Glutamatergic neuron (in vitro differentiated cells): ENCODE measurements around the gene TP53I11. TPM values are rescaled to one million over a fixed set of nuclear protein-coding genes. Genes with fewer than 3 reads are reported as not detected.

Experiments
- DNase-seq: peaks from one replicate; pipeline ENCODE4 v3.0.0; 2022
- H3K27ac Mint-ChIP-seq: one replicate; pipeline ENCODE4 v1.8.0; 2020; ENCODE audit warnings: mild to moderate bottlenecking, mixed read lengths, inconsistent platforms; ENCODE audit not compliant: unreplicated experiment
- H3K27me3 Mint-ChIP-seq: one replicate; pipeline ENCODE4 v1.8.0; 2020; ENCODE audit warnings: mild to moderate bottlenecking, moderate library complexity, mixed read lengths, inconsistent platforms; ENCODE audit not compliant: unreplicated experiment
- H3K36me3 Mint-ChIP-seq: one replicate; pipeline ENCODE4 v1.8.0; 2020; ENCODE audit warnings: mild to moderate bottlenecking, mixed read lengths, inconsistent platforms; ENCODE audit not compliant: unreplicated experiment
- H3K4me1 Mint-ChIP-seq: one replicate; pipeline ENCODE4 v1.8.0; 2020; ENCODE audit warnings: mild to moderate bottlenecking, low read depth, mixed read lengths, inconsistent platforms; ENCODE audit not compliant: unreplicated experiment
- H3K4me3 Mint-ChIP-seq: one replicate; pipeline ENCODE4 v1.8.0; 2020; ENCODE audit warnings: mild to moderate bottlenecking, mixed read lengths, inconsistent platforms; ENCODE audit not compliant: unreplicated experiment
- H3K9me3 Mint-ChIP-seq: one replicate; pipeline ENCODE4 v1.8.0; 2020; ENCODE audit warnings: mild to moderate bottlenecking, moderate library complexity, mixed read lengths, inconsistent platforms; ENCODE audit not compliant: unreplicated experiment
- CTCF ChIP-seq: fragments of 200-600 bp; sonication (generic); IDR thresholded peaks from one replicate; pipeline ENCODE4 v1.5.0; 2021; ENCODE audit not compliant: partially characterized antibody, unreplicated experiment
- total RNA-seq: library from RNA; stranded (reverse); fragmentation: NEBNext Ultra II Directional; extraction: Animal tissue kit (Norgen Biotek cat#: 25700); gene quantifications from one replicate; pipeline ENCODE4 v1.2.1, GENCODE V29; 2021; ENCODE audit not compliant: unreplicated experiment

Gene TP53I11
- total RNA-seq, 1 donor from 2014 or later = 420 TPM

DNA sequence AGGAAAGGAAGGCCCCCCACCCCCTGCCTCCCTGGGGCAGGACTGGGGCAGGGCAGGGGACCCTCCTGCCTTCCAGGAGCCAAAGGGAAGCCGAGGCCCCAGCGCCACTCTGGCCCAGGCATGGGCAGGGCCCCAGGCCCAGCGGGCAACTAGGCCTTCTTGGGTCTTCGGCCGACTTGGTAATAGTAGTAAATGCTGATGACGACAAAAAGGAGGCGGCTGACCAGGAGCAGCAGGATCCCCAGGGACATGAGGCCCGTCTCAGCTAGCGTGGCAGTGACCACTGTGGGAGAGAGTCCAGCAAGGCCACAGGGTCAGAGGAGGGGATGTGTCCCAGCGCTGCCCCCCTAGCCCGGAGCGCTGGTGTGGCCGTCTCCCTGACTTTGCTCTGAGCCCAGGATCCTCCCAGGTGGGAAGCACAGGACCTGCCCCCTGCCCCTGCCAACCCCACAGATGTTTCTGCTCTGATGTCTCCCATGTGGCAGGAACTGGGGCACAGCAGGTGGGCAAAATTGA, 15.9 kb downstream of the TP53I11 start:
- Mint-ChIP-seq H3K4me1 (peaks cover 48% of the 10 kb centered on the region), H3K27me3 (peaks cover 25% of the 10 kb centered on the region), H3K9me3 (peaks cover 31% of the 10 kb centered on the region), H3K4me3 (no peak overlapping the region), H3K36me3 (peaks cover 5% of the 10 kb centered on the region), H3K27ac (no peak overlapping the region)
- no peak for TF ChIP-seq CTCF
- DNase-seq = no peak

- Mint-ChIP-seq H3K27ac (peak overlapping the region; percentile 40), H3K4me1 (peaks cover 45% of the 10 kb centered on the region), H3K9me3 (peaks cover 33% of the 10 kb centered on the region), H3K36me3 (peaks cover 5% of the 10 kb centered on the region), H3K27me3 (peaks cover 25% of the 10 kb centered on the region), H3K4me3 (peak overlapping the region; percentile 26)
- no peak for TF ChIP-seq CTCF
- DNase-seq = no peak
Observed at GRCh38 chr11:44934110-44934509, 16.6 kb downstream of the TP53I11 start.

DNA sequence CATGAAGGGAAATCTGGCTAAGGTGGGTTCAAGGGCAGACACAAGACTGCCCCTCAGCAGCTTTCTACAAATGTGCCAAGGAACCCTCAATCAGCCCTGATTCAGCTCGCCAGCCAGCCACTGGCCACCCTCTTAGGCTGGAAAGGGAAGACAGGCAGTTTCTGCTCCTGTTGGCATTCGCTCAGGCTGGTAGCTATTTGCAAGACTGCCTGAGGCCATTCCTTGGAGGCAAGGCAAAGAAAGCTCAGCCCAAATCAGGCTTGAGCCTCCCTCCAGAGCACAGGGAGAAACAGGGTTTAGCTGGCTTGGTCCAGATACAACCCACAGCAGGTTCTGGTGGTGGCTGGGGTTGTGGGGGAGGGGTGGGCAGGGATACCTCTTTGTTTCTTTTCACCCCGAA, 19.2 kb downstream of the TP53I11 start:
- no peak overlapping the region for H3K4me3 Mint-ChIP-seq

DNA sequence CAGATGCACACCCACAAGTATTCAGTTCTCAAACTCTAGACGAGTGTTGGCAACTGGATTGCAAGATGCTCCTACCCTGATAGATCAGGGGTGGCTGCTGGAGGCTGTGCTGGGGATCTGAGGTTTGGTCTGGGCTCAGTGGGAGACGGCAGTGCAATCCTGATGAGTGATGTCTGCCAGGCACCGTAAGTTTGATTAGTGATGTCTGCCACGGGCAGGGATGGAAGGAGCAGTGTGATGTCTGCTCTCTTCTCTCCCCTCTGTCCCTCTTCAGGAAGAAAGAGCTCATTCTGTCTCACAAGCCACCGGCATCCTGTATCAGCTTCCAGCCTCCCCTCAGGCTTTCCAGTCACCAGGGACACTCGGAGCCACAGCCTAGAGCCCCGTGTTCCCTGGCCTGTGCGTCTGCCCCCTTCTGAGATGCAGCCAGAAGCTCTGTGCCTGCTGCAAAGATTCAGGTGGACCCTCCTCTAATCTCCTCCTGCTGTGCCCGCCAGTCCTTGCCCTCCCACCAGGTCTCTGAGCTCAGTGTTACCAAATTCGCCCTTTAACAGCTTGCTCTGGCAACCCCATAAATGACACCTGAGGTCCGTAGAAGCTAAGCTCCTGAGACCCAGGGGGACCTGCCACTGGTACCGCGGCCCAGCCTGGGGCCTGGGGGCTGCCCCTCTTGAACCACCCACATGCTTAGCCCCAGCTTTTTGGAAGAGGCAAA, 19.9 kb downstream of the TP53I11 start:
- H3K27me3 Mint-ChIP-seq = peaks cover 25% of the 10 kb centered on the region
- no peak for TF ChIP-seq CTCF
- peaks cover 43% of the 10 kb centered on the region for H3K4me1 Mint-ChIP-seq
- H3K9me3 Mint-ChIP-seq = peaks cover 35% of the 10 kb centered on the region
- peak overlapping the region; percentile 80 for H3K27ac Mint-ChIP-seq
- no peak for DNase-seq
- peaks cover 5% of the 10 kb centered on the region for H3K36me3 Mint-ChIP-seq
- H3K4me3 Mint-ChIP-seq = no peak overlapping the region

More for the DNA sequence above, 19.2 kb downstream of the TP53I11 start:
- DNase-seq = no peak
- H3K27ac Mint-ChIP-seq = no peak overlapping the region
- TF ChIP-seq CTCF = no peak
- H3K36me3 Mint-ChIP-seq = peaks cover 5% of the 10 kb centered on the region
- H3K27me3 Mint-ChIP-seq = peaks cover 25% of the 10 kb centered on the region
- peaks cover 37% of the 10 kb centered on the region for H3K9me3 Mint-ChIP-seq
- peaks cover 48% of the 10 kb centered on the region for H3K4me1 Mint-ChIP-seq

DNA sequence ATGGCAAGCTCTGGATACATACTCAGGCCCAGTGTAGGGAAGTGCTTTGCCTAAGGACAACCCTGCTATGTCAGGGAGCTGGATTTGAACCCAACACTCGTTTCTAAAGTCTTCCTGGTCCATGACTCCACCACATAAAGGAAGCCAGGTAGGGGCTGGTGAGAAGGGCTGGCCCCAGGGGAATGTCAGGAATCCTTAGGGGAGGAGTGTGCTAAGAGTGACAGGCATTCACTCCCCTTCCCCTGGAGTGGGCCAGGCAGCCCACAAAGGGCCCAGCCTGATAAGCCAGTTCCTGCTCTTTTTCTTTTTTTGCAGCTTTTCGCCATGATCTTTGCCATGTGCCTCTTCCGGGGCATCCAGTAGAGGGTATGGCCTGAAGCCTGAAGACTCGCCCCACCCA, 21.9 kb downstream of the TP53I11 start:
- Mint-ChIP-seq H3K36me3 (peaks cover 5% of the 10 kb centered on the region), H3K4me1 (peaks cover 37% of the 10 kb centered on the region), H3K4me3 (no peak overlapping the region), H3K27me3 (peaks cover 21% of the 10 kb centered on the region), H3K9me3 (peaks cover 31% of the 10 kb centered on the region), H3K27ac (no peak overlapping the region)
- TF ChIP-seq CTCF = no peak
- no peak for DNase-seq
